IMR-90 (cell line): ENCODE data around the gene ABHD2. TPM values are rescaled to one million over a fixed set of nuclear protein-coding genes. Genes with fewer than 3 reads are reported as not detected.

ENCODE experiments used
- ATAC-seq: fragments of 200-7000 bp; cut with Tn5 transposase; 2 replicates; pipeline ENCODE4 v1.9.1; 2020; ENCODE audit warnings: low read depth, mild to moderate bottlenecking, moderate library complexity
- BruUV-seq: library from RNA; stranded (reverse); fragments of 400-500 nt; replicated peaks from 2 replicates; lab custom pipeline; 2021; lab: Mats Ljungman, UMichigan
- CTCF ChIA-PET: fragments of 300-600 bp; formaldehyde crosslinking; extraction: SDS; loops from one replicate; lab custom pipeline; 2021; ENCODE audit warnings: antibody characterized with exemption; lab: Yijun Ruan, JAX
- POLR2A ChIA-PET: fragments of 300-600 bp; sonication (Branson Sonifier 250); formaldehyde crosslinking; loops from one replicate; lab custom pipeline; 2022; ENCODE audit warnings: antibody characterized with exemption; ENCODE audit not compliant: unreplicated experiment; lab: Charles Lee
- DNase-seq: peaks from one replicate; pipeline ENCODE4 v3.0.0; 2013
- H2AFZ ChIP-seq: replicated peaks from 2 replicates; pipeline ENCODE3; 2013; ENCODE audit warnings: low read length, mild to moderate bottlenecking; ENCODE audit not compliant: poor library complexity
- H2AK5ac ChIP-seq: 2 replicates; pipeline ENCODE4 v1.6.1; 2013; ENCODE audit warnings: low read depth, low read length, inconsistent platforms
- H2AK9ac ChIP-seq: replicated peaks from 2 replicates; pipeline ENCODE3; 2013; ENCODE audit warnings: mild to moderate bottlenecking, low read depth, low read length, moderate library complexity; ENCODE audit not compliant: poor library complexity
- H2BK120ac ChIP-seq: 2 replicates; pipeline ENCODE4 v1.6.1; 2013; ENCODE audit warnings: low read depth, low read length, inconsistent platforms
- H2BK15ac ChIP-seq: 3 replicates; pipeline ENCODE4 v1.6.1; 2013; ENCODE audit warnings: low read depth, low read length, inconsistent platforms
- H2BK20ac ChIP-seq: 2 replicates; pipeline ENCODE4 v1.6.1; 2013; ENCODE audit warnings: low read depth, mild to moderate bottlenecking, inconsistent platforms, low read length, moderate library complexity
- H2BK5ac ChIP-seq: 2 replicates; pipeline ENCODE4 v1.6.1; 2013; ENCODE audit warnings: mild to moderate bottlenecking, low read depth, low read length, inconsistent platforms; ENCODE audit not compliant: poor library complexity, severe bottlenecking
- H3K14ac ChIP-seq: replicated peaks from 2 replicates; pipeline ENCODE4 v1.6.1; 2013; ENCODE audit warnings: low read depth, low read length, inconsistent platforms
- H3K18ac ChIP-seq: 2 replicates; pipeline ENCODE4 v1.6.1; 2013; ENCODE audit warnings: low read depth, low read length, control low read depth
- H3K23ac ChIP-seq: 2 replicates; pipeline ENCODE4 v1.6.1; 2013; ENCODE audit warnings: low read depth, low read length, inconsistent platforms
- H3K27ac ChIP-seq: 2 replicates; pipeline ENCODE4 v1.5.1; 2013; ENCODE audit warnings: mild to moderate bottlenecking, control low read depth, low read length; ENCODE audit not compliant: insufficient read depth
- H3K27me3 ChIP-seq: 2 replicates; pipeline ENCODE4 v1.6.1; 2013; ENCODE audit warnings: low read length; ENCODE audit not compliant: control insufficient read depth, insufficient read depth
- H3K36me3 ChIP-seq: 2 replicates; pipeline ENCODE4 v1.6.1; 2013; ENCODE audit warnings: low read length, mixed read lengths; ENCODE audit not compliant: control insufficient read depth, insufficient read depth
- H3K4ac ChIP-seq: 2 replicates; pipeline ENCODE4 v1.6.1; 2013; ENCODE audit warnings: low read depth, low read length, inconsistent platforms
- H3K4me1 ChIP-seq: 2 replicates; pipeline ENCODE4 v1.6.1; 2013; ENCODE audit warnings: low read length, mixed read lengths; ENCODE audit not compliant: control insufficient read depth, insufficient read depth
- H3K4me2 ChIP-seq: 2 replicates; pipeline ENCODE4 v1.6.1; 2013; ENCODE audit warnings: low read depth, mild to moderate bottlenecking, control low read depth, low read length, moderate library complexity
- H3K4me3 ChIP-seq: 2 replicates; pipeline ENCODE4 v1.5.1; 2013; ENCODE audit warnings: low read depth, mild to moderate bottlenecking, control low read depth, low read length, moderate library complexity; ENCODE audit not compliant: insufficient read depth
- H3K56ac ChIP-seq: 2 replicates; pipeline ENCODE4 v1.6.1; 2013; ENCODE audit warnings: low read length, inconsistent platforms; ENCODE audit not compliant: insufficient read depth; ENCODE audit errors: extremely low read depth
- H3K79me1 ChIP-seq, 2 experiments: 2 replicates each; pipeline ENCODE4 v1.6.1; 2013; ENCODE audit warnings: low read length in 2 of 2, inconsistent platforms in 1 of 2, low read depth in 1 of 2
- H3K9ac ChIP-seq: 2 replicates; pipeline ENCODE4 v1.6.1; 2013; ENCODE audit warnings: low read depth, low read length, control low read depth
- H3K9me1 ChIP-seq: 2 replicates; pipeline ENCODE4 v1.6.1; 2013; ENCODE audit warnings: low read length, inconsistent platforms; ENCODE audit not compliant: insufficient read depth
- H3K9me3 ChIP-seq: 2 replicates; pipeline ENCODE4 v1.6.1; 2013; ENCODE audit warnings: low read length; ENCODE audit not compliant: control insufficient read depth, insufficient read depth
- H4K20me1 ChIP-seq: 2 replicates; pipeline ENCODE4 v1.6.1; 2013; ENCODE audit warnings: low read length, inconsistent platforms; ENCODE audit not compliant: insufficient read depth
- H4K5ac ChIP-seq: 2 replicates; pipeline ENCODE4 v1.6.1; 2013; ENCODE audit warnings: mild to moderate bottlenecking, low read depth, low read length, control low read depth
- H4K8ac ChIP-seq, 2 experiments: 2 replicates each; pipeline ENCODE4 v1.6.1; 2013; ENCODE audit warnings: low read depth in 2 of 2, low read length in 2 of 2, control low read depth in 1 of 2, inconsistent platforms in 1 of 2
- H4K91ac ChIP-seq: 2 replicates; pipeline ENCODE4 v1.6.1; 2013; ENCODE audit warnings: low read depth, low read length, inconsistent platforms; ENCODE audit not compliant: insufficient read depth
- CEBPB ChIP-seq: IDR thresholded peaks from 2 replicates; pipeline ENCODE4 v1.6.1; 2012; ENCODE audit warnings: low read depth, low read length, improper control_type of control experiment
- FOS ChIP-seq: fragments of 150-350 bp; IDR thresholded peaks from 2 replicates; pipeline ENCODE4 v1.6.1; 2016; ENCODE audit warnings: low read depth, low read length
- MAFK ChIP-seq: IDR thresholded peaks from 2 replicates; pipeline ENCODE4 v1.6.1; 2012; ENCODE audit warnings: low read depth, low read length, improper control_type of control experiment
- MAZ ChIP-seq: IDR thresholded peaks from 2 replicates; pipeline ENCODE4 v1.6.1; 2012; ENCODE audit warnings: low read depth, mild to moderate bottlenecking, low read length, improper control_type of control experiment, moderate library complexity, borderline replicate concordance
- MXI1 ChIP-seq: IDR thresholded peaks from 2 replicates; pipeline ENCODE4 v1.6.1; 2012; ENCODE audit warnings: low read depth, mild to moderate bottlenecking, low read length, moderate library complexity, borderline replicate concordance
- NFE2L2 ChIP-seq: fragments of 150-350 bp; IDR thresholded peaks from 2 replicates; pipeline ENCODE4 v1.6.1; 2016; ENCODE audit warnings: low read depth, mild to moderate bottlenecking, low read length
- POLR2A ChIP-seq: IDR thresholded peaks from 2 replicates; pipeline ENCODE4 v1.6.1; 2012; ENCODE audit warnings: mild to moderate bottlenecking, low read depth, low read length
- RAD21 ChIP-seq: IDR thresholded peaks from 2 replicates; pipeline ENCODE4 v1.6.1; 2012; ENCODE audit warnings: low read length, improper control_type of control experiment
- RCOR1 ChIP-seq: IDR thresholded peaks from 2 replicates; pipeline ENCODE4 v1.6.1; 2012; ENCODE audit warnings: mild to moderate bottlenecking, low read length, improper control_type of control experiment; ENCODE audit not compliant: insufficient replicate concordance
- RFX5 ChIP-seq: IDR thresholded peaks from 2 replicates; pipeline ENCODE4 v1.8.0; 2012; ENCODE audit warnings: low read depth, mild to moderate bottlenecking, low read length, moderate library complexity
- SMC3 ChIP-seq: fragments of 150-350 bp; IDR thresholded peaks from 2 replicates; pipeline ENCODE4 v1.6.1; 2016; ENCODE audit warnings: low read depth, mild to moderate bottlenecking, antibody characterized with exemption, low read length, moderate library complexity
- WGBS, 2 experiments: methylation state at CpG; one replicate each; pipeline versions ENCODE4 v1.1.5 to v1.1.7; 2013; ENCODE audit warnings: missing lambda C conversion rate in 2 of 2; ENCODE audit not compliant: insufficient read length in 1 of 2; ENCODE audit errors: extremely low coverage in 2 of 2; 5-methylcytosine and 5-hydroxymethylcytosine counted together
- dilution Hi-C: fragments of 300-500 bp; cut with HindIII; formaldehyde crosslinking; loops from one replicate; pipeline ENCODE4 v1.14.3; 2018; ENCODE audit warnings: low sequenced_read_pairs; ENCODE audit not compliant: unreplicated experiment
- in situ Hi-C: fragments of 300-500 bp; cut with MboI; formaldehyde crosslinking; loops from 3 replicates; pipeline ENCODE4 v1.14.3; 2019; ENCODE audit warnings: low sequenced_read_pairs, inconsistent platforms, mixed read lengths
- intact Hi-C: fragments of 100-400 bp; cut with micrococcal nuclease; formaldehyde crosslinking; loops from 2 replicates; pipeline ENCODE4 v1.10.0; 2022
- polyA plus RNA-seq, 3 experiments: library from polyadenylated mRNA; depleted of rRNA; stranded (reverse); fragments of >200 nt; gene quantifications; 2 replicates each; pipeline ENCODE4 v1.2.3, GENCODE V29; 2012; ENCODE audit warnings: low replicate concordance in 1 of 3
- total RNA-seq: library from RNA; depleted of rRNA; stranded (reverse); fragments of >200 nt; gene quantifications from 2 replicates; pipeline ENCODE4 v1.2.3, GENCODE V29; 2012
- TF ChIP-seq, protein P1 (sequence below): conservative IDR thresholded peaks from 2 replicates; pipeline ENCODE4 v1.5.1; 2012; ENCODE audit warnings: mild to moderate bottlenecking, low read depth, low read length, improper control_type of control experiment
- TF ChIP-seq, protein P2 (sequence below): fragments of 150-350 bp; IDR thresholded peaks from 2 replicates; pipeline ENCODE4 v1.6.1; 2017; ENCODE audit warnings: mild to moderate bottlenecking, antibody characterized with exemption, low read length, low read depth

Gene ABHD2
- total and polyA plus RNA-seq, 2 of the 4 experiments (the other 2 are of a cell fraction): 31.2 to 62.9 TPM

DNA sequence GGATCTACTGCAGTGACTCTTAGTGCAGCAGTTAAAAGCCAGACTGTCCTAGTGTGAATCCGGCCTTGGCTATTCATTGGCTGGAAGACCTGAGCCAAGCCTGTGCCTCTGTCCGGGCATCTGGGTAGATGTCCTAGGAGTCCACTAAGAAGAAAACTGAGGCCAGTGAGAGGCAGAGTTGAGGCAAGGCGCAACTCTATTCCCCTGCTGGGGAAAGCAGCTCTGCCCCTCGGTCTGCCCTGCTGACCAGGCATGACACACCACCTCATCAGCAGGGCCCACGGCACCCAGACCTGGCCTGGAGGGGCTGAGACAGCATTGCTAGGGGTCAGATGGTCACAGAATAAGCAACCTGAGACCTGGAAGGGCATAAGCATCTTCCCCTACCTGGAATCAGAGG, 46.7 kb upstream of the ABHD2 start:
- in situ Hi-C loops: no loop called here
- Histone ChIP-seq H3K14ac (0 out of 2 replicates have a peak overlapping the region, but pooled peaks have one; percentile 4), H3K9me3 (no peaks in the 10 kb centered on the region), H3K4me2 (no peak overlapping the region), H2BK20ac (no peak overlapping the region), H4K91ac (no peak overlapping the region), H3K27ac (no peak overlapping the region), H3K56ac (no peak overlapping the region), H3K18ac (no peak overlapping the region), H2BK5ac (no peak overlapping the region), H3K27me3 (no peaks in the 10 kb centered on the region), H2AK5ac (no peak overlapping the region), H3K9me1 (no peaks in the 10 kb centered on the region; the same call in 1 of the 2 replicates), H3K4ac (0 out of 2 replicates have a peak overlapping the region, but pooled peaks have one; percentile 16), H3K23ac (no peak overlapping the region), H3K4me1 (peaks cover 2% of the 10 kb centered on the region; the same call in 1 of the 2 replicates), H3K79me1 (no peaks in the 10 kb centered on the region), H3K9ac (no peak overlapping the region), H2BK15ac (no peak overlapping the region), H3K36me3 (no peaks in the 10 kb centered on the region), H2AFZ (peak overlapping the region; percentile 52), H2AK9ac (no peak overlapping the region), H4K5ac (no peak overlapping the region), H2BK120ac (no peak overlapping the region), H4K20me1 (no peaks in the 10 kb centered on the region), H4K8ac (no peak overlapping the region), H3K4me3 (no peak overlapping the region)
- ATAC-seq: no peak
- TF ChIP-seq FOS (no peak), MXI1 (no peak), MAFK (no peak), SMC3 (no peak), MAZ (no peak), RAD21 (no peak), CEBPB (no peak), RFX5 (no peak), POLR2A (no peak), NFE2L2 (no peak), RCOR1 (no peak)
- TF ChIP-seq, protein P1, sequence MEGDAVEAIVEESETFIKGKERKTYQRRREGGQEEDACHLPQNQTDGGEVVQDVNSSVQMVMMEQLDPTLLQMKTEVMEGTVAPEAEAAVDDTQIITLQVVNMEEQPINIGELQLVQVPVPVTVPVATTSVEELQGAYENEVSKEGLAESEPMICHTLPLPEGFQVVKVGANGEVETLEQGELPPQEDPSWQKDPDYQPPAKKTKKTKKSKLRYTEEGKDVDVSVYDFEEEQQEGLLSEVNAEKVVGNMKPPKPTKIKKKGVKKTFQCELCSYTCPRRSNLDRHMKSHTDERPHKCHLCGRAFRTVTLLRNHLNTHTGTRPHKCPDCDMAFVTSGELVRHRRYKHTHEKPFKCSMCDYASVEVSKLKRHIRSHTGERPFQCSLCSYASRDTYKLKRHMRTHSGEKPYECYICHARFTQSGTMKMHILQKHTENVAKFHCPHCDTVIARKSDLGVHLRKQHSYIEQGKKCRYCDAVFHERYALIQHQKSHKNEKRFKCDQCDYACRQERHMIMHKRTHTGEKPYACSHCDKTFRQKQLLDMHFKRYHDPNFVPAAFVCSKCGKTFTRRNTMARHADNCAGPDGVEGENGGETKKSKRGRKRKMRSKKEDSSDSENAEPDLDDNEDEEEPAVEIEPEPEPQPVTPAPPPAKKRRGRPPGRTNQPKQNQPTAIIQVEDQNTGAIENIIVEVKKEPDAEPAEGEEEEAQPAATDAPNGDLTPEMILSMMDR: no peak
- TF ChIP-seq, protein P2, sequence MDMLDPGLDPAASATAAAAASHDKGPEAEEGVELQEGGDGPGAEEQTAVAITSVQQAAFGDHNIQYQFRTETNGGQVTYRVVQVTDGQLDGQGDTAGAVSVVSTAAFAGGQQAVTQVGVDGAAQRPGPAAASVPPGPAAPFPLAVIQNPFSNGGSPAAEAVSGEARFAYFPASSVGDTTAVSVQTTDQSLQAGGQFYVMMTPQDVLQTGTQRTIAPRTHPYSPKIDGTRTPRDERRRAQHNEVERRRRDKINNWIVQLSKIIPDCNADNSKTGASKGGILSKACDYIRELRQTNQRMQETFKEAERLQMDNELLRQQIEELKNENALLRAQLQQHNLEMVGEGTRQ: no peak
- DNase-seq: no peak
- 74% methylated on average over 5 of the region's 5 CpGs; no CpG with 5 or more reads in 1 of the 2 experiments for WGBS, 2 experiments
- ChIA-PET POLR2A (no interaction called here), CTCF (no interaction called here)
- intact Hi-C loops: no loop called here
- no TSS peak for BruUV-seq
- dilution Hi-C loops: no loop called here
